AG04449 (cell line): ENCODE results near the gene MYO1G.

Source experiments
- CTCF ChIA-PET: fragments of 350-600 bp; formaldehyde crosslinking; extraction: SDS; loops from one replicate; lab custom pipeline; 2021; ENCODE audit warnings: antibody characterized with exemption; lab: Yijun Ruan, JAX
- POLR2A ChIA-PET: fragments of 400-600, 350-600 bp; formaldehyde crosslinking; extraction: SDS; loops from one replicate; lab custom pipeline; 2020; ENCODE audit warnings: antibody characterized with exemption, inconsistent platforms; lab: Yijun Ruan, JAX
- DNase-seq: peaks from one replicate; pipeline ENCODE4 v3.0.0-alpha.2; 2010; ENCODE audit warnings: low read depth, low spot score
- H3K4me3 ChIP-seq: 2 replicates; pipeline ENCODE4 v1.5.1; 2011; ENCODE audit warnings: low read depth, mild to moderate bottlenecking, control low read depth, low read length
- CTCF ChIP-seq: IDR thresholded peaks from one replicate; pipeline ENCODE4 v1.5.1; 2011; ENCODE audit warnings: mild to moderate bottlenecking, moderate library complexity, low read length, control low read depth, inconsistent platforms; ENCODE audit not compliant: insufficient read depth; ENCODE audit errors: missing control alignments

MYO1G gene

GRCh38 chr7:44962483-44963251 is 16.1 kb downstream of the MYO1G start:
- POLR2A ChIA-PET = no interaction called here
- TF ChIP-seq CTCF = peak; percentile 15
- CTCF ChIA-PET = interaction anchor here (0.9 to 4.9 kb wide), 6 partner anchors 9 to 173 kb away, joined by 3 to 38 read pairs (median 10); no protein-coding TSS in a partner anchor
- DNase-seq = no peak
- H3K4me3 ChIP-seq = peak overlapping the region; percentile 48

- no peak for DNase-seq
- no peak overlapping the region for H3K4me3 ChIP-seq
- CTCF ChIA-PET = interaction anchor here (0.9 to 4.9 kb wide), 5 partner anchors 8 to 39 kb away, joined by 3 to 38 read pairs (median 3); no protein-coding TSS in a partner anchor
- POLR2A ChIA-PET = no interaction called here
- no peak for TF ChIP-seq CTCF
These were observed 16.9 kb downstream of the MYO1G start for GRCh38 chr7:44961844-44962482.

GRCh38 chr7:44960011-44960580 is 18.7 kb downstream of the MYO1G start:
- ChIA-PET CTCF (no interaction called here), POLR2A (no interaction called here)
- TF ChIP-seq CTCF = no peak
- no peak overlapping the region for H3K4me3 ChIP-seq
- no peak for DNase-seq

- ChIA-PET CTCF (no interaction called here), POLR2A (no interaction called here)
- TF ChIP-seq CTCF = no peak
- no peak overlapping the region for H3K4me3 ChIP-seq
- no peak for DNase-seq
These were observed 19.3 kb downstream of the MYO1G start for GRCh38 chr7:44959433-44959951.

GRCh38 chr7:44958645-44959344 is 20.0 kb downstream of the MYO1G start:
- no peak overlapping the region for H3K4me3 ChIP-seq
- no peak for DNase-seq
- POLR2A ChIA-PET = no interaction called here
- CTCF ChIA-PET = no interaction called here
- TF ChIP-seq CTCF = no peak
